OCI-LY1 (cell line): ENCODE measurements around the gene OVOL2.

Experiments used
- EZH2 ChIP-seq: fragments of 200-600 bp; sonication (generic), shearing (Covaris generic); IDR thresholded peaks from 2 replicates; pipeline ENCODE4 v1.8.0; 2017; ENCODE audit warnings: borderline replicate concordance, mixed run types, mild to moderate bottlenecking, antibody characterized with exemption, low read length, moderate library complexity, mixed read lengths
- TF ChIP-seq, protein P1 (sequence below): fragments of 200-600 bp; sonication (generic), shearing (Covaris generic); IDR thresholded peaks from 2 replicates; pipeline ENCODE4 v1.5.1; 2017; ENCODE audit warnings: mild to moderate bottlenecking, antibody characterized with exemption, low read length, moderate library complexity, mixed read lengths

DNA sequence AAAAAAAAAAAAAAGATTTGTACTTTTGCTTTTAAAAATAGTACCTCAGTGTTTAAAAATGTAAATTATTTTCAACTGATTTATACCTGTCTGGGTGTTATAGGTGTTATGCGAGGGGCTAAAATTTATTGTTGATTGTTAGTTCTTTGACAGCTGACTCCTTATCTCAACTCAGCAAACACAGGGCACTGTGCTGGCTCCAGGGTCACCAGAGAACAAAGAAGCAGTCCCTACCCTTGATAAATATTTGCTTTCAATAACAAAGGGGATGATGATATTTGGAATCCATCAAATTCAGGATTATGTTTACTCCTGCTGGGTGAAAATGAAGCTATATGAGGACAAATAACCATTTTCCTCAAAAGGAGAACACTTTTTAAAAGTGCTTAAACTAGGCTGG, 45.8 kb upstream of the OVOL2 start:
- TF ChIP-seq, protein P1, sequence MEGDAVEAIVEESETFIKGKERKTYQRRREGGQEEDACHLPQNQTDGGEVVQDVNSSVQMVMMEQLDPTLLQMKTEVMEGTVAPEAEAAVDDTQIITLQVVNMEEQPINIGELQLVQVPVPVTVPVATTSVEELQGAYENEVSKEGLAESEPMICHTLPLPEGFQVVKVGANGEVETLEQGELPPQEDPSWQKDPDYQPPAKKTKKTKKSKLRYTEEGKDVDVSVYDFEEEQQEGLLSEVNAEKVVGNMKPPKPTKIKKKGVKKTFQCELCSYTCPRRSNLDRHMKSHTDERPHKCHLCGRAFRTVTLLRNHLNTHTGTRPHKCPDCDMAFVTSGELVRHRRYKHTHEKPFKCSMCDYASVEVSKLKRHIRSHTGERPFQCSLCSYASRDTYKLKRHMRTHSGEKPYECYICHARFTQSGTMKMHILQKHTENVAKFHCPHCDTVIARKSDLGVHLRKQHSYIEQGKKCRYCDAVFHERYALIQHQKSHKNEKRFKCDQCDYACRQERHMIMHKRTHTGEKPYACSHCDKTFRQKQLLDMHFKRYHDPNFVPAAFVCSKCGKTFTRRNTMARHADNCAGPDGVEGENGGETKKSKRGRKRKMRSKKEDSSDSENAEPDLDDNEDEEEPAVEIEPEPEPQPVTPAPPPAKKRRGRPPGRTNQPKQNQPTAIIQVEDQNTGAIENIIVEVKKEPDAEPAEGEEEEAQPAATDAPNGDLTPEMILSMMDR: no peak
- TF ChIP-seq EZH2: no peak
